ENCODE data around the gene SNN. TPM values are rescaled to one million over a fixed set of nuclear protein-coding genes. Genes with fewer than 3 reads are reported as not detected.

Gene SNN
- total RNA-seq, 2 experiments from 2014 or later = 6.2 to 7.3 TPM

DNA sequence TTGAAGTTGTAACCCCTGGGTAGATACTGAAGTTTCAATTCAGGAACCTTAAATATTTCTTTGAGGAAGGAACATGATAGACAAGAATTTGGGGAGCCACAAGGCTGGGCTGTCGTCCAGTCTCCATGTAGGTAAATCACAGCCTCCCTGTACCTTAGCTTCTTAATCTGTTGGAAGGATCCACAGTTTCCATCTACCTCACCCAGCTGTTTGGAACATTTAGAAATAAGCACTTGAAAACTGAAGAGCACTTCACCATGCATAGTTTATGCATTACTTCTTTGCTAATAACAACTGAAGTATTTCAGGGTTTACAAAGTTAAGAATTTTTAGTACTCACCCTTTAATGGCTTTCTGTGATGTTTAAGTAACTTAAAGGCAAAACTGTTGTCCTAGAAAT, 57.2 kb downstream of the SNN start:
- peaks cover 30% of the 10 kb centered on the region for H3K4me1 Mint-ChIP-seq
- DNase-seq = no peak
- no peaks in the 10 kb centered on the region for H3K9me3 Mint-ChIP-seq
- H3K27me3 Mint-ChIP-seq = no peaks in the 10 kb centered on the region
- no peak overlapping the region for H3K4me3 Mint-ChIP-seq
- CTCF ChIA-PET = interaction anchor here (1.0 to 1.1 kb wide), 3 partner anchors 11 to 193 kb away, joined by 3 to 8 read pairs (median 3); partner anchors contain the start of gene ZC3H7A
- peaks cover 73% of the 10 kb centered on the region for H3K36me3 Mint-ChIP-seq (ENCODE audit: low read depth)
- POLR2A ChIA-PET = no interaction called here
- no peak overlapping the region for H3K27ac Mint-ChIP-seq

DNA sequence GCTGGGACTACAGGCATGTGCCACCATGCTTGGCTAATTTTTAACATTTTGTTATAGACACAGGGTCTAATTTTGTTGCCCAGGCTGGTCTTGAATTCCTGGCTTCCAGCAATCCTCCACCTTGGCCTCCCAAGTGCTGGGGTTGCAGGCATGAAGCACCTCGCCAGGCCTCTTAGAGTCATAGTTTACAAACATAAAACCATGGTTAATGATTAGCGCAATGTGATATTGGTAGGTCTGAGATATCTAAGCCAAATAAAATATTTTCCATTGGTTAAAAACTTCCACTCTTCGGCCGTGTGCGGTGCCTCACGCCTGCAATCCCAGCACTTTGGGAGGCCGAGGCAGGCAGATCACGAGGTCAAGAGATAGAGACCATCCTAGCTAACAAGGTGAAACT, 57.8 kb downstream of the SNN start:
- Mint-ChIP-seq H3K36me3 (ENCODE audit: low read depth) (peaks cover 77% of the 10 kb centered on the region), H3K9me3 (no peaks in the 10 kb centered on the region), H3K27ac (no peak overlapping the region), H3K27me3 (no peaks in the 10 kb centered on the region), H3K4me3 (no peak overlapping the region), H3K4me1 (peaks cover 33% of the 10 kb centered on the region)
- ChIA-PET CTCF (no interaction called here), POLR2A (no interaction called here)
- no peak for DNase-seq

DNA sequence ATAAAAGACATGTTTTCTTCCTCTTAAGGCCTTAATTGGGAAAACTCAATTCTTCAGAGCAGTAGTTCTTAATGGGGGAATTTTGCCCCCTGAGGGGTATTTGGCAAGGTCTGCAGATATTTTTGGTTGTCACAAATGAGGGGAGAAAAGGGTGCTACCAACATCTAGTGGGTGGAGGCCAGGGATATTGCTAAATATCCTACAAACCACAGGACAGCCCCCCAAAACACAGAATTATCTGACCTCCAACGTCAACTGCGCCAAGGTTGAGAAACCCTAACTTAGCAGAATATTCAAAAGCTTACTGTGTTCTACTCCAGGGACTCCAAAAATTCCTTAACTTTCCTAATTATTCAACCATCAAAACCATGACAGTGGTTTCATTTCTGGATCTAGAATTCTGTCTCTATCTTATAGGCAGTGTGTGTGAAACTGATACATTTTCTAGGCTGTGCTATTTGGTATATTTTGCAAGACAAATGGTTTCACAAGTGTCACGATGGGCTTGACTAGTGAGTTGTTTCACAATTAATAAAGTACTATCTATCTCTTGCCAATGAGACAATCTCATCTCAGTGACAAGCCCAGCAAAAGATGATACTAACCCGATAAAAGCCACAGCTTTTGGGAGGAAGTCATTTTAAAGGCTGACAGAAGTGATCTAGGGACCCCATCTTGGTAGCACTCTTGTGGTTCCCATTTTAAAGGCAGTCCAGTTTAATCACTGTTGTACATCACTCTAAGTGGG, 59.7 kb downstream of the SNN start:
- CTCF ChIA-PET = no interaction called here
- DNase-seq = no peak
- Mint-ChIP-seq H3K4me3 (no peak overlapping the region), H3K27me3 (no peaks in the 10 kb centered on the region), H3K36me3 (ENCODE audit: low read depth) (peaks cover 80% of the 10 kb centered on the region), H3K27ac (peak overlapping the region; percentile 60), H3K4me1 (peaks cover 48% of the 10 kb centered on the region), H3K9me3 (no peaks in the 10 kb centered on the region)
- POLR2A ChIA-PET = interaction anchor here (0.8 to 3.5 kb wide), 3 partner anchors 8 to 69 kb away, joined by 3 to 17 read pairs (median 4); partner anchors contain the start of genes TXNDC11 and ZC3H7A

Other genes with a start within 250 kb of the SNN start
- gene LITAF, start 81.5 kb upstream of the SNN start, total RNA-seq = 100 to 1,000 TPM; 149 to 157 TPM
- gene TXNDC11, start 74.4 kb downstream of the SNN start, total RNA-seq = 10 to 100 TPM; 45.3 to 46.6 TPM
- 10 to 100 TPM; 68.9 to 70.9 TPM for gene ZC3H7A, start 128.8 kb downstream of the SNN start, total RNA-seq
- 100 to 1,000 TPM; 146 to 157 TPM for gene RSL1D1, start 183.1 kb downstream of the SNN start, total RNA-seq
- gene GSPT1, start 247.5 kb downstream of the SNN start, total RNA-seq = 100 to 1,000 TPM; 124 to 125 TPM

All from activated CD4-positive, alpha-beta memory T cell treated with anti-CD3 and anti-CD28 coated beads, Interleukin-2, amount 10 ng/mL, durations not matched to agents 7 days and 5 days (primary cell).